Esophagus squamous epithelium (tissue), 5 donors: ENCODE results near the gene NDUFS2. TPM values are rescaled to one million over a fixed set of nuclear protein-coding genes. Genes with fewer than 3 reads are reported as not detected.

Experiments used
- DNase-seq: peaks from one replicate; lab custom pipeline; 2025; lab: John Stamatoyannopoulos, UW
- H3K27ac ChIP-seq, 4 donors: fragments of 200-600 bp; sonication (generic); one replicate each; pipeline ENCODE4 v1.5.1; 2016 to 2019; ENCODE audit warnings: mild to moderate bottlenecking in 1 of 4
- H3K27me3 ChIP-seq, 4 donors: fragments of 200-600 bp; sonication (generic); 1 replicate in 3 of 4; 2 replicates in 1 of 4; pipeline versions ENCODE4 v1.5.1 to v1.6.0; 2017 to 2021; ENCODE audit warnings: antibody characterized with exemption in 1 of 4
- H3K36me3 ChIP-seq, 3 donors: fragments of 200-600 bp; sonication (generic); one replicate each; pipeline ENCODE4 v1.5.1; 2016 to 2019
- H3K4me1 ChIP-seq, 3 donors: fragments of 200-600 bp; sonication (generic); one replicate each; pipeline ENCODE4 v1.5.1; 2017 to 2019
- H3K4me3 ChIP-seq, 4 donors: fragments of 200-600 bp; sonication (generic); 1 replicate in 3 of 4; 2 replicates in 1 of 4; pipeline ENCODE4 v1.5.1; 2016 to 2019; ENCODE audit warnings: mild to moderate bottlenecking in 2 of 4, moderate library complexity in 1 of 4
- H3K9me3 ChIP-seq, 3 donors: fragments of 200-600 bp; sonication (generic); one replicate each; pipeline ENCODE4 v1.5.1; 2016 to 2019
- CTCF ChIP-seq, 6 experiments: fragments of 450-650 bp in 4 of 6; fragments of 200-600 bp in 2 of 6; sonication (generic) in 2 of 6; IDR thresholded peaks; one replicate each; pipeline ENCODE4 v1.5.1; 2016 to 2019; ENCODE audit warnings: antibody characterized with exemption in 6 of 6, mild to moderate bottlenecking in 4 of 6, moderate library complexity in 4 of 6
- POLR2A ChIP-seq, 4 donors: fragments of 450-650 bp; IDR thresholded peaks; one replicate each; pipeline ENCODE4 v1.6.1; 2017; ENCODE audit warnings: antibody characterized with exemption in 4 of 4, mild to moderate bottlenecking in 4 of 4, moderate library complexity in 3 of 4
- WGBS, 2 donors: methylation state at CpG; one replicate each; pipeline ENCODE4 v1.1.5; 2018; 5-methylcytosine and 5-hydroxymethylcytosine counted together
- intact Hi-C: fragments of 100-400 bp; cut with DNase I; formaldehyde crosslinking; loops from one replicate; pipeline ENCODE4 v1.15.0; 2022
- total RNA-seq, 4 donors: library from RNA; depleted of rRNA; stranded (reverse); fragments of >200 nt; gene quantifications; one replicate each; pipeline ENCODE4 v1.1.0, GENCODE V29; 2016
- donor health status: DM: yes; HTN: yes; CAD: no.

The NDUFS2 gene
- total RNA-seq, 4 donors from 2014 or later: 77.7 to 140 (median 93.7) TPM

- Histone ChIP-seq H3K27ac (no peak overlapping the region), H3K27me3 (no peaks in the 10 kb centered on the region), H3K36me3 (peaks cover 0 to 66% (median 8%) of the 10 kb centered on the region in 3 donors), H3K4me1 (peaks cover 20 to 58% (median 33%) of the 10 kb centered on the region in 3 donors), H3K9me3 (no peaks in the 10 kb centered on the region), H3K4me3 (no peak overlapping the region)
- DNase-seq: no peak
- no peak for TF ChIP-seq CTCF (IDR thresholded peaks at IDR 0.05)
- TF ChIP-seq POLR2A (IDR thresholded peaks at IDR 0.05): no peak
- WGBS, 2 donors: 88 to 91% methylated on average over 4 to 5 of the region's 5 CpGs
- intact Hi-C loops: no loop called here
These were observed 40.5 kb upstream of the NDUFS2 start for GRCh38 chr1:161161652-161162051.

- Histone ChIP-seq H3K36me3 (peaks cover 0 to 62% (median 8%) of the 10 kb centered on the region in 3 donors), H3K27ac (no peak overlapping the region), H3K9me3 (no peaks in the 10 kb centered on the region), H3K27me3 (no peaks in the 10 kb centered on the region), H3K4me1 (peaks cover 21 to 62% (median 36%) of the 10 kb centered on the region in 3 donors), H3K4me3 (no peak overlapping the region)
- no peak for DNase-seq
- TF ChIP-seq CTCF (IDR thresholded peaks at IDR 0.05) (no peak), POLR2A (IDR thresholded peaks at IDR 0.05) (no peak)
- 71 to 74% methylated on average over 4 to 7 of the region's 7 CpGs for WGBS, 2 donors
- intact Hi-C loops: no loop called here
These were observed 40.1 kb upstream of the NDUFS2 start for GRCh38 chr1:161162052-161162451.

- Histone ChIP-seq H3K27ac (no peak overlapping the region), H3K4me3 (no peak overlapping the region), H3K4me1 (peaks cover 29 to 70% (median 43%) of the 10 kb centered on the region in 3 donors), H3K36me3 (peaks cover 0 to 55% (median 6%) of the 10 kb centered on the region in 3 donors), H3K27me3 (no peaks in the 10 kb centered on the region), H3K9me3 (no peaks in the 10 kb centered on the region)
- TF ChIP-seq POLR2A (IDR thresholded peaks at IDR 0.05) (no peak), CTCF (IDR thresholded peaks at IDR 0.05) (no peak)
- DNase-seq: no peak
- intact Hi-C loops: no loop called here
- 89 to 97% methylated on average over 9 to 10 of the region's 10 CpGs for WGBS, 2 donors
These were observed 39.4 kb upstream of the NDUFS2 start for GRCh38 chr1:161162806-161163205.

- no peak overlapping the region for H3K4me3 ChIP-seq
- TF ChIP-seq POLR2A (IDR thresholded peaks at IDR 0.05): no peak
- TF ChIP-seq CTCF (IDR thresholded peaks at IDR 0.05): no peak
- no peak overlapping the region for H3K27ac ChIP-seq
- H3K4me1 ChIP-seq: peaks cover 32 to 68% (median 43%) of the 10 kb centered on the region in 3 donors
- intact Hi-C loops: no loop called here
- no peaks in the 10 kb centered on the region for H3K27me3 ChIP-seq
- peaks cover 0 to 49% (median 0%) of the 10 kb centered on the region in 3 donors for H3K36me3 ChIP-seq
- DNase-seq: no peak
- H3K9me3 ChIP-seq: no peaks in the 10 kb centered on the region
- 86 to 93% methylated on average over 5 of the region's 5 CpGs for whole genome bisulfite sequencing, 2 donors
These were observed 38.4 kb upstream of the NDUFS2 start for GRCh38 chr1:161163793-161164192.

- H3K9me3 ChIP-seq: no peaks in the 10 kb centered on the region
- peaks cover 0 to 61% (median 4%) of the 10 kb centered on the region in 3 donors for H3K36me3 ChIP-seq
- H3K4me1 ChIP-seq: peaks cover 32 to 60% (median 38%) of the 10 kb centered on the region in 3 donors
- DNase-seq: no peak
- H3K27me3 ChIP-seq: no peaks in the 10 kb centered on the region
- WGBS, 2 donors: 53 to 60% methylated on average over 11 to 12 of the region's 14 CpGs
- H3K27ac ChIP-seq: peak overlapping the region; percentile 88 to 94 (median 93)
- intact Hi-C loops: no loop called here
- H3K4me3 ChIP-seq: peak overlapping the region; percentile 46 to 79 (median 67)
- TF ChIP-seq CTCF (IDR thresholded peaks at IDR 0.05) (no peak), POLR2A (IDR thresholded peaks at IDR 0.05) (no peak)
These were observed 37.1 kb upstream of the NDUFS2 start for GRCh38 chr1:161164901-161165610.
